ENCODE data around the gene POLD2. TPM values are rescaled to one million over a fixed set of nuclear protein-coding genes. Genes with fewer than 3 reads are reported as not detected.

Gene POLD2
- total RNA-seq, 3 donors from 2014 or later, result 38.9 to 49.8 (median 39.7) TPM

DNA sequence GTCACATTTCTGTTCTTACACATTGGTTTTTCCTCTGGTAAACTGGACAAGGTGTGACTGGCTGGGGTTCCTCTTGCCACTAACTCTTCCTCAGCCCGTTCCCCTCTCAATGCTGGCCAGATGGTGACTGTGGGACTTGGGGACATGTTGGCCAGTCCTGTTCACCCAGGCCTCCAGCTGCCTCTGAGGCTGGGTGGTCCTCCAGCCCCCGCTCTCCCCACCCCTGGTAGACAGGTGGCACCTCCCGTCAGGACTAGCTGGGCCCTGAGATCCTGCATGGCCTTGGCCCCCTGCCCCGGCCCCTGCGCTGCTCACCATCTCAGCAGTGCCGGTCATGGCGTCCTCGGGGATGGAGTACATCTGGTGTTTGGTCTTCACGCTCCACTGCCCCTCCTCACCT is 28.6 kb upstream of the POLD2 start:
- TF ChIP-seq POLR2AphosphoS5 (IDR thresholded peaks at IDR 0.05) (no peak), CTCF (IDR thresholded peaks at IDR 0.05) (no peak), POLR2A (IDR thresholded peaks at IDR 0.05) (no peak)
- H3K4me1 ChIP-seq, result no peaks in the 10 kb centered on the region
- no peaks in the 10 kb centered on the region for H3K36me3 ChIP-seq
- DNase-seq (ENCODE audit: low spot score in 2 of 2), result peak in 1 of 2 donors; percentile 46
- intact Hi-C loops (cut with DNase I; ENCODE audit: low total_unique reads), result no loop called here
- no peak overlapping the region for H3K27ac ChIP-seq
- H3K9me3 ChIP-seq, result no peaks in the 10 kb centered on the region
- no peak overlapping the region for H3K4me3 ChIP-seq
- H3K27me3 ChIP-seq, result no peaks in the 10 kb centered on the region

GRCh38 chr7:44150966-44151941 is 27.9 kb upstream of the POLD2 start:
- intact Hi-C loops (cut with DNase I; ENCODE audit: low total_unique reads), result no loop called here
- Histone ChIP-seq H3K27ac (no peak overlapping the region), H3K4me3 (no peak overlapping the region), H3K27me3 (peaks cover 0 to under 1% of the 10 kb centered on the region in 2 donors), H3K9me3 (no peaks in the 10 kb centered on the region), H3K4me1 (peaks cover 0 to under 1% of the 10 kb centered on the region in 2 donors), H3K36me3 (no peaks in the 10 kb centered on the region)
- DNase-seq (ENCODE audit: low spot score in 2 of 2), result no peak
- TF ChIP-seq CTCF (IDR thresholded peaks at IDR 0.05) (no peak), POLR2AphosphoS5 (IDR thresholded peaks at IDR 0.05) (no peak), POLR2A (IDR thresholded peaks at IDR 0.05) (no peak)

- no peak for DNase-seq (ENCODE audit: low spot score in 2 of 2)
- intact Hi-C loops (cut with DNase I; ENCODE audit: low total_unique reads), result no loop called here
Observed at GRCh38 chr7:44150466-44150832, 27.1 kb upstream of the POLD2 start.

GRCh38 chr7:44149571-44150465 is 26.5 kb upstream of the POLD2 start:
- no peaks in the 10 kb centered on the region for H3K9me3 ChIP-seq
- intact Hi-C loops (cut with DNase I; ENCODE audit: low total_unique reads), result no loop called here
- peaks cover 0 to 5% of the 10 kb centered on the region in 2 donors for H3K4me1 ChIP-seq
- no peak for DNase-seq (ENCODE audit: low spot score in 2 of 2)
- no peak overlapping the region for H3K27ac ChIP-seq
- no peaks in the 10 kb centered on the region for H3K36me3 ChIP-seq
- no peak for TF ChIP-seq POLR2AphosphoS5 (IDR thresholded peaks at IDR 0.05)
- no peak for TF ChIP-seq POLR2A (IDR thresholded peaks at IDR 0.05)
- TF ChIP-seq CTCF (IDR thresholded peaks at IDR 0.05), result no peak
- peaks cover 0 to 11% of the 10 kb centered on the region in 2 donors for H3K27me3 ChIP-seq
- no peak overlapping the region for H3K4me3 ChIP-seq

More at GRCh38 chr7:44150466-44150832, 27.1 kb upstream of the POLD2 start:
- H3K27me3 ChIP-seq, result peaks cover 0 to 9% of the 10 kb centered on the region in 2 donors
- H3K27ac ChIP-seq, result no peak overlapping the region
- no peak overlapping the region for H3K4me3 ChIP-seq
- TF ChIP-seq POLR2A (IDR thresholded peaks at IDR 0.05), result no peak
- TF ChIP-seq POLR2AphosphoS5 (IDR thresholded peaks at IDR 0.05), result no peak
- no peak for TF ChIP-seq CTCF (IDR thresholded peaks at IDR 0.05)
- H3K9me3 ChIP-seq, result no peaks in the 10 kb centered on the region
- peaks cover 0 to 5% of the 10 kb centered on the region in 2 donors for H3K4me1 ChIP-seq
- H3K36me3 ChIP-seq, result no peaks in the 10 kb centered on the region

Measured in breast epithelium (tissue), 4 donors.